Hepatocyte (in vitro differentiated cells): ENCODE measurements around the gene RIC1. TPM values are rescaled to one million over a fixed set of nuclear protein-coding genes. Genes with fewer than 3 reads are reported as not detected.
A peak's percentile ranks its signal among the peaks of the same experiment; 100 is the strongest.
"Not testable (repeated sequence)": the region's sequence is repeated elsewhere in the genome, so short reads cannot be mapped to it uniquely, and the experiment has no call there.

Experiments used
- DNase-seq: peaks from one replicate; pipeline ENCODE4 v3.0.0-alpha.2; 2016; ENCODE audit warnings: low spot score
- H2AFZ ChIP-seq: fragments of 200-600 bp; sonication (generic); 2 replicates; pipeline ENCODE4 v1.6.0; 2016; ENCODE audit warnings: antibody characterized with exemption, mild to moderate bottlenecking
- H3K27ac ChIP-seq: fragments of 200-600 bp; sonication (generic); 2 replicates; pipeline ENCODE4 v1.5.1; 2016; ENCODE audit warnings: mild to moderate bottlenecking
- H3K27me3 ChIP-seq: fragments of 200-600 bp; sonication (generic); 2 replicates; pipeline ENCODE4 v1.6.1; 2016
- H3K36me3 ChIP-seq: fragments of 200-600 bp; sonication (generic); replicated peaks from 2 replicates; pipeline ENCODE4 v1.5.1; 2016; ENCODE audit warnings: low read depth; ENCODE audit not compliant: insufficient read depth
- H3K4me1 ChIP-seq: fragments of 200-600 bp; sonication (generic); 2 replicates; pipeline ENCODE4 v1.5.1; 2016; ENCODE audit warnings: mild to moderate bottlenecking, moderate library complexity; ENCODE audit not compliant: insufficient read depth
- H3K4me2 ChIP-seq: fragments of 200-600 bp; sonication (generic); 2 replicates; pipeline ENCODE4 v1.6.0; 2016
- H3K4me3 ChIP-seq: fragments of 200-600 bp; sonication (generic); 2 replicates; pipeline ENCODE4 v1.5.1; 2016; ENCODE audit warnings: mild to moderate bottlenecking
- H3K79me2 ChIP-seq: fragments of 200-600 bp; sonication (generic); 2 replicates; pipeline ENCODE4 v1.6.0; 2017; ENCODE audit warnings: mild to moderate bottlenecking
- H3K9me2 ChIP-seq: fragments of 200-600 bp; sonication (generic); replicated peaks from 2 replicates; pipeline ENCODE4 v1.6.0; 2017; ENCODE audit warnings: mild to moderate bottlenecking; ENCODE audit not compliant: insufficient read depth
- H3K9me3 ChIP-seq: fragments of 200-600 bp; sonication (generic); 2 replicates; pipeline ENCODE4 v1.5.1; 2016; ENCODE audit warnings: low read depth, mild to moderate bottlenecking
- H4K20me1 ChIP-seq: fragments of 200-600 bp; sonication (generic); 2 replicates; pipeline ENCODE4 v1.6.0; 2016; ENCODE audit warnings: mild to moderate bottlenecking; ENCODE audit not compliant: insufficient read depth, poor library complexity, severe bottlenecking
- CTCF ChIP-seq: fragments of 200-600 bp; sonication (generic); IDR thresholded peaks from 2 replicates; pipeline ENCODE4 v1.5.1; 2016; ENCODE audit warnings: antibody characterized with exemption, mild to moderate bottlenecking; ENCODE audit not compliant: poor library complexity
- EZH2 ChIP-seq: fragments of 200-600 bp; sonication (generic); IDR thresholded peaks from 2 replicates; pipeline ENCODE4 v1.6.1; 2016; ENCODE audit warnings: antibody characterized with exemption, mild to moderate bottlenecking, borderline replicate concordance
- EZH2phosphoT487 ChIP-seq: fragments of 200-600 bp; sonication (generic); IDR thresholded peaks from one replicate; pipeline ENCODE4 v1.6.1; 2018; ENCODE audit warnings: antibody characterized with exemption, mild to moderate bottlenecking, low read depth, moderate library complexity; ENCODE audit not compliant: unreplicated experiment, severe bottlenecking
- WGBS: methylation state at CpG from one replicate; pipeline ENCODE4 v1.1.6; 2016; ENCODE audit warnings: low lambda C conversion rate; ENCODE audit errors: missing lambda C conversion rate; 5-methylcytosine and 5-hydroxymethylcytosine counted together
- polyA plus RNA-seq: library from polyadenylated mRNA; unstranded; fragments of >200 nt; fragmentation: Nextera tagmentation; extraction: Ambion mirVana; gene quantifications from 2 replicates; pipeline ENCODE4 v1.2.1, GENCODE V29; 2016
- total RNA-seq: library from RNA; depleted of rRNA; stranded (reverse); fragments of >200 nt; gene quantifications from 2 replicates; pipeline ENCODE4 v1.2.3, GENCODE V29; 2014

The RIC1 gene
- total and polyA plus RNA-seq, 2 experiments from 2014 or later: 11.2 to 34.9 TPM

GRCh38 chr9:5778805-5779204, 149.9 kb downstream of the RIC1 start:
- Histone ChIP-seq H4K20me1 (no peaks in the 10 kb centered on the region), H3K9me3 (peaks cover 35% of the 10 kb centered on the region), H3K27me3 (no peaks in the 10 kb centered on the region), H3K9me2 (no peaks in the 10 kb centered on the region), H2AFZ (no peak overlapping the region), H3K4me3 (no peak overlapping the region), H3K36me3 (peaks cover 14% of the 10 kb centered on the region), H3K4me1 (no peaks in the 10 kb centered on the region), H3K79me2 (peaks cover 9% of the 10 kb centered on the region), H3K4me2 (no peak overlapping the region), H3K27ac (no peak overlapping the region)
- WGBS: 97% methylated on average over 1 of the region's 1 CpG
- TF ChIP-seq CTCF: no peak
- TF ChIP-seq EZH2: no peak
- no peak for TF ChIP-seq EZH2phosphoT487
- DNase-seq: no peak

- H3K4me2 ChIP-seq, H3K27me3 ChIP-seq, H3K27ac ChIP-seq, H3K4me3 ChIP-seq, H3K79me2 ChIP-seq, H2AFZ ChIP-seq, H4K20me1 ChIP-seq, H3K4me1 ChIP-seq, H3K9me2 ChIP-seq: not testable (repeated sequence)
- H3K9me3 ChIP-seq: peaks cover 35% of the 10 kb centered on the region
- peaks cover 14% of the 10 kb centered on the region for H3K36me3 ChIP-seq
- DNase-seq: peak; percentile 30
- WGBS: 94% methylated on average over 4 of the region's 4 CpGs
Measured at GRCh38 chr9:5779705-5780218, 150.9 kb downstream of the RIC1 start.

GRCh38 chr9:5783420-5783819, 154.5 kb downstream of the RIC1 start:
- WGBS: 97% methylated on average over 3 of the region's 3 CpGs
- not testable (repeated sequence) for H4K20me1 ChIP-seq, H3K4me3 ChIP-seq, H3K27ac ChIP-seq, H3K27me3 ChIP-seq, H3K4me2 ChIP-seq, H2AFZ ChIP-seq, H3K36me3 ChIP-seq, H3K4me1 ChIP-seq, H3K9me2 ChIP-seq, DNase-seq, H3K79me2 ChIP-seq
- peaks cover 20% of the 10 kb centered on the region for H3K9me3 ChIP-seq

- H3K27me3 ChIP-seq: no peaks in the 10 kb centered on the region
- peaks cover 15% of the 10 kb centered on the region for H3K9me3 ChIP-seq
- no peak overlapping the region for H2AFZ ChIP-seq
- no peaks in the 10 kb centered on the region for H3K4me1 ChIP-seq
- H3K36me3 ChIP-seq: peaks cover 4% of the 10 kb centered on the region
- WGBS: 83% methylated on average over 1 of the region's 1 CpG
- no peak overlapping the region for H3K4me3 ChIP-seq
- TF ChIP-seq EZH2: no peak
- no peak for TF ChIP-seq CTCF
- no peak for TF ChIP-seq EZH2phosphoT487
- H3K9me2 ChIP-seq: no peaks in the 10 kb centered on the region
- DNase-seq: no peak
- H4K20me1 ChIP-seq: no peaks in the 10 kb centered on the region
- no peak overlapping the region for H3K4me2 ChIP-seq
- H3K79me2 ChIP-seq: peaks cover 9% of the 10 kb centered on the region
- H3K27ac ChIP-seq: no peak overlapping the region
Measured at GRCh38 chr9:5783982-5784381, 155.1 kb downstream of the RIC1 start.
